ENCODE data around the gene KDM2A.
"Not testable (repeated sequence)": the region's sequence is repeated elsewhere in the genome, so short reads cannot be mapped to it uniquely, and the experiment has no call there.

The KDM2A gene

GRCh38 chr11:67177399-67178281 is 58.6 kb downstream of the KDM2A start:
- Mint-ChIP-seq H3K36me3 (peaks cover 14% of the 10 kb centered on the region), H3K4me1 (peaks cover 23% of the 10 kb centered on the region), H3K9me3 (no peaks in the 10 kb centered on the region), H3K27ac (no peak overlapping the region), H3K27me3 (no peaks in the 10 kb centered on the region), H3K4me3 (no peak overlapping the region)
- ATAC-seq: no peak

- H3K36me3 Mint-ChIP-seq: peaks cover 22% of the 10 kb centered on the region
- no peak overlapping the region for H3K27ac Mint-ChIP-seq
- no peaks in the 10 kb centered on the region for H3K9me3 Mint-ChIP-seq
- no peak overlapping the region for H3K4me3 Mint-ChIP-seq
- peaks cover 23% of the 10 kb centered on the region for H3K4me1 Mint-ChIP-seq
- ATAC-seq: no peak
- H3K27me3 Mint-ChIP-seq: no peaks in the 10 kb centered on the region
Measured at GRCh38 chr11:67178421-67178820, 59.4 kb downstream of the KDM2A start.

GRCh38 chr11:67178878-67179277 is 59.8 kb downstream of the KDM2A start:
- Mint-ChIP-seq H3K27ac (no peak overlapping the region), H3K4me1 (peaks cover 23% of the 10 kb centered on the region), H3K9me3 (no peaks in the 10 kb centered on the region), H3K36me3 (peaks cover 24% of the 10 kb centered on the region), H3K4me3 (no peak overlapping the region), H3K27me3 (no peaks in the 10 kb centered on the region)
- no peak for ATAC-seq

- H3K4me1 Mint-ChIP-seq: peaks cover 22% of the 10 kb centered on the region
- no peaks in the 10 kb centered on the region for H3K9me3 Mint-ChIP-seq
- H3K27me3 Mint-ChIP-seq: no peaks in the 10 kb centered on the region
- ATAC-seq: no peak
- H3K4me3 Mint-ChIP-seq: no peak overlapping the region
- H3K27ac Mint-ChIP-seq: no peak overlapping the region
- peaks cover 31% of the 10 kb centered on the region for H3K36me3 Mint-ChIP-seq
Measured at GRCh38 chr11:67179892-67180490, 60.9 kb downstream of the KDM2A start.

- Mint-ChIP-seq H3K36me3 (peaks cover 49% of the 10 kb centered on the region), H3K4me1 (peaks cover 19% of the 10 kb centered on the region), H3K9me3 (no peaks in the 10 kb centered on the region), H3K27me3 (no peaks in the 10 kb centered on the region), H3K4me3 (no peak overlapping the region), H3K27ac (no peak overlapping the region)
- ATAC-seq: no peak
Measured at GRCh38 chr11:67194096-67194495, 75.0 kb downstream of the KDM2A start.

- Mint-ChIP-seq H3K36me3 (peaks cover 36% of the 10 kb centered on the region), H3K9me3 (no peaks in the 10 kb centered on the region), H3K27me3 (no peaks in the 10 kb centered on the region), H3K4me3 (no peak overlapping the region), H3K27ac (no peak overlapping the region), H3K4me1 (peaks cover 12% of the 10 kb centered on the region)
- ATAC-seq: no peak
Measured at GRCh38 chr11:67195971-67196456, 77.0 kb downstream of the KDM2A start.

- H3K27ac Mint-ChIP-seq: no peak overlapping the region
- H3K4me1 Mint-ChIP-seq: peaks cover 12% of the 10 kb centered on the region
- no peak for ATAC-seq
- H3K4me3 Mint-ChIP-seq: no peak overlapping the region
- H3K36me3 Mint-ChIP-seq: peaks cover 35% of the 10 kb centered on the region
- no peaks in the 10 kb centered on the region for H3K27me3 Mint-ChIP-seq
- no peaks in the 10 kb centered on the region for H3K9me3 Mint-ChIP-seq
Measured at GRCh38 chr11:67197606-67198005, 78.5 kb downstream of the KDM2A start.

- not testable (repeated sequence) for H3K9me3 Mint-ChIP-seq, ATAC-seq, H3K27me3 Mint-ChIP-seq, H3K4me3 Mint-ChIP-seq, H3K27ac Mint-ChIP-seq
- H3K36me3 Mint-ChIP-seq: peaks cover 35% of the 10 kb centered on the region
- peaks cover 12% of the 10 kb centered on the region for H3K4me1 Mint-ChIP-seq
Measured at GRCh38 chr11:67198781-67199180, 79.7 kb downstream of the KDM2A start.

- Mint-ChIP-seq H3K36me3 (peaks cover 36% of the 10 kb centered on the region), H3K27me3 (no peaks in the 10 kb centered on the region), H3K4me1 (peaks cover 12% of the 10 kb centered on the region), H3K9me3 (no peaks in the 10 kb centered on the region), H3K27ac (no peak overlapping the region), H3K4me3 (no peak overlapping the region)
- no peak for ATAC-seq
Measured at GRCh38 chr11:67199751-67200150, 80.7 kb downstream of the KDM2A start.

GRCh38 chr11:67202028-67202427 is 83.0 kb downstream of the KDM2A start:
- Mint-ChIP-seq H3K4me1 (no peaks in the 10 kb centered on the region), H3K36me3 (peaks cover 37% of the 10 kb centered on the region), H3K27ac (no peak overlapping the region), H3K4me3 (no peak overlapping the region), H3K27me3 (no peaks in the 10 kb centered on the region), H3K9me3 (no peaks in the 10 kb centered on the region)
- no peak for ATAC-seq

- peaks cover 36% of the 10 kb centered on the region for H3K36me3 Mint-ChIP-seq
- no peaks in the 10 kb centered on the region for H3K9me3 Mint-ChIP-seq
- no peak overlapping the region for H3K27ac Mint-ChIP-seq
- H3K4me1 Mint-ChIP-seq: no peaks in the 10 kb centered on the region
- no peaks in the 10 kb centered on the region for H3K27me3 Mint-ChIP-seq
- no peak overlapping the region for H3K4me3 Mint-ChIP-seq
- ATAC-seq: no peak
Measured at GRCh38 chr11:67204822-67205221, 85.8 kb downstream of the KDM2A start.

GRCh38 chr11:67209222-67209621 is 90.2 kb downstream of the KDM2A start:
- not testable (repeated sequence) for H3K9me3 Mint-ChIP-seq
- peaks cover 39% of the 10 kb centered on the region for H3K36me3 Mint-ChIP-seq

GRCh38 chr11:67211656-67212436 is 92.8 kb downstream of the KDM2A start:
- H3K4me3 Mint-ChIP-seq: no peak overlapping the region
- H3K9me3 Mint-ChIP-seq: no peaks in the 10 kb centered on the region
- H3K36me3 Mint-ChIP-seq: peaks cover 43% of the 10 kb centered on the region
- H3K4me1 Mint-ChIP-seq: peaks cover 22% of the 10 kb centered on the region
- no peaks in the 10 kb centered on the region for H3K27me3 Mint-ChIP-seq
- H3K27ac Mint-ChIP-seq: no peak overlapping the region
- no peak for ATAC-seq

More at GRCh38 chr11:67209222-67209621, 90.2 kb downstream of the KDM2A start:
- ATAC-seq, H3K27me3 Mint-ChIP-seq, H3K27ac Mint-ChIP-seq, H3K4me3 Mint-ChIP-seq: not testable (repeated sequence)
- peaks cover 22% of the 10 kb centered on the region for H3K4me1 Mint-ChIP-seq

- Mint-ChIP-seq H3K9me3 (no peaks in the 10 kb centered on the region), H3K4me1 (peaks cover 22% of the 10 kb centered on the region), H3K27me3 (no peaks in the 10 kb centered on the region), H3K4me3 (no peak overlapping the region), H3K27ac (no peak overlapping the region), H3K36me3 (peaks cover 36% of the 10 kb centered on the region)
- peak; percentile 85 for ATAC-seq
Measured at GRCh38 chr11:67213178-67213621, 94.1 kb downstream of the KDM2A start.

- Mint-ChIP-seq H3K27ac (no peak overlapping the region), H3K36me3 (peaks cover 33% of the 10 kb centered on the region), H3K4me3 (no peak overlapping the region), H3K4me1 (no peaks in the 10 kb centered on the region), H3K9me3 (no peaks in the 10 kb centered on the region), H3K27me3 (no peaks in the 10 kb centered on the region)
- ATAC-seq: no peak
Measured at GRCh38 chr11:67227726-67228125, 108.7 kb downstream of the KDM2A start.

All from stimulated activated memory B cell treated with anti-CD40 and anti-IgM and Interleukin-4, amounts not matched to agents 10 μg/mL and 1 μg/mL and 100 μg/mL, for 72 hours (primary cell).